Measurements from ENCODE around the gene DIAPH2. TPM values are rescaled to one million over a fixed set of nuclear protein-coding genes. Genes with fewer than 3 reads are reported as not detected.

The DIAPH2 gene
- total and polyA plus RNA-seq, 2 experiments from 2014 or later = 16.2 to 56.6 TPM

GRCh38 chrX:96989830-96990571, 305.4 kb downstream of the DIAPH2 start (continued):
- TF ChIP-seq, protein P1, sequence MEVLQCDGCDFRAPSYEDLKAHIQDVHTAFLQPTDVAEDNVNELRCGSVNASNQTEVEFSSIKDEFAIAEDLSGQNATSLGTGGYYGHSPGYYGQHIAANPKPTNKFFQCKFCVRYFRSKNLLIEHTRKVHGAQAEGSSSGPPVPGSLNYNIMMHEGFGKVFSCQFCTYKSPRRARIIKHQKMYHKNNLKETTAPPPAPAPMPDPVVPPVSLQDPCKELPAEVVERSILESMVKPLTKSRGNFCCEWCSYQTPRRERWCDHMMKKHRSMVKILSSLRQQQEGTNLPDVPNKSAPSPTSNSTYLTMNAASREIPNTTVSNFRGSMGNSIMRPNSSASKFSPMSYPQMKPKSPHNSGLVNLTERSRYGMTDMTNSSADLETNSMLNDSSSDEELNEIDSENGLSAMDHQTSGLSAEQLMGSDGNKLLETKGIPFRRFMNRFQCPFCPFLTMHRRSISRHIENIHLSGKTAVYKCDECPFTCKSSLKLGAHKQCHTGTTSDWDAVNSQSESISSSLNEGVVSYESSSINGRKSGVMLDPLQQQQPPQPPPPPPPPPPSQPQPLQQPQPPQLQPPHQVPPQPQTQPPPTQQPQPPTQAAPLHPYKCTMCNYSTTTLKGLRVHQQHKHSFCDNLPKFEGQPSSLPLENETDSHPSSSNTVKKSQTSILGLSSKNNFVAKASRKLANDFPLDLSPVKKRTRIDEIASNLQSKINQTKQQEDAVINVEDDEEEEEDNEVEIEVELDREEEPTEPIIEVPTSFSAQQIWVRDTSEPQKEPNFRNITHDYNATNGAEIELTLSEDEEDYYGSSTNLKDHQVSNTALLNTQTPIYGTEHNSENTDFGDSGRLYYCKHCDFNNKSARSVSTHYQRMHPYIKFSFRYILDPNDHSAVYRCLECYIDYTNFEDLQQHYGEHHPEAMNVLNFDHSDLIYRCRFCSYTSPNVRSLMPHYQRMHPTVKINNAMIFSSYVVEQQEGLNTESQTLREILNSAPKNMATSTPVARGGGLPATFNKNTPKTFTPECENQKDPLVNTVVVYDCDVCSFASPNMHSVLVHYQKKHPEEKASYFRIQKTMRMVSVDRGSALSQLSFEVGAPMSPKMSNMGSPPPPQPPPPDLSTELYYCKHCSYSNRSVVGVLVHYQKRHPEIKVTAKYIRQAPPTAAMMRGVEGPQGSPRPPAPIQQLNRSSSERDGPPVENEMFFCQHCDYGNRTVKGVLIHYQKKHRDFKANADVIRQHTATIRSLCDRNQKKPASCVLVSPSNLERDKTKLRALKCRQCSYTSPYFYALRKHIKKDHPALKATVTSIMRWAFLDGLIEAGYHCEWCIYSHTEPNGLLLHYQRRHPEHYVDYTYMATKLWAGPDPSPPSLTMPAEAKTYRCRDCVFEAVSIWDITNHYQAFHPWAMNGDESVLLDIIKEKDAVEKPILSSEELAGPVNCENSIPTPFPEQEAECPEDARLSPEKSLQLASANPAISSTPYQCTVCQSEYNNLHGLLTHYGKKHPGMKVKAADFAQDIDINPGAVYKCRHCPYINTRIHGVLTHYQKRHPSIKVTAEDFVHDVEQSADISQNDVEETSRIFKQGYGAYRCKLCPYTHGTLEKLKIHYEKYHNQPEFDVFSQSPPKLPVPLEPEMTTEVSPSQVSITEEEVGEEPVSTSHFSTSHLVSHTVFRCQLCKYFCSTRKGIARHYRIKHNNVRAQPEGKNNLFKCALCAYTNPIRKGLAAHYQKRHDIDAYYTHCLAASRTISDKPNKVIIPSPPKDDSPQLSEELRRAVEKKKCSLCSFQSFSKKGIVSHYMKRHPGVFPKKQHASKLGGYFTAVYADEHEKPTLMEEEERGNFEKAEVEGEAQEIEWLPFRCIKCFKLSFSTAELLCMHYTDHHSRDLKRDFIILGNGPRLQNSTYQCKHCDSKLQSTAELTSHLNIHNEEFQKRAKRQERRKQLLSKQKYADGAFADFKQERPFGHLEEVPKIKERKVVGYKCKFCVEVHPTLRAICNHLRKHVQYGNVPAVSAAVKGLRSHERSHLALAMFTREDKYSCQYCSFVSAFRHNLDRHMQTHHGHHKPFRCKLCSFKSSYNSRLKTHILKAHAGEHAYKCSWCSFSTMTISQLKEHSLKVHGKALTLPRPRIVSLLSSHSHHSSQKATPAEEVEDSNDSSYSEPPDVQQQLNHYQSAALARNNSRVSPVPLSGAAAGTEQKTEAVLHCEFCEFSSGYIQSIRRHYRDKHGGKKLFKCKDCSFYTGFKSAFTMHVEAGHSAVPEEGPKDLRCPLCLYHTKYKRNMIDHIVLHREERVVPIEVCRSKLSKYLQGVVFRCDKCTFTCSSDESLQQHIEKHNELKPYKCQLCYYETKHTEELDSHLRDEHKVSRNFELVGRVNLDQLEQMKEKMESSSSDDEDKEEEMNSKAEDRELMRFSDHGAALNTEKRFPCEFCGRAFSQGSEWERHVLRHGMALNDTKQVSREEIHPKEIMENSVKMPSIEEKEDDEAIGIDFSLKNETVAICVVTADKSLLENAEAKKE (CRISPR knock-in tag; IDR thresholded peaks at IDR 0.05) = no peak
- TF ChIP-seq, protein P2, sequence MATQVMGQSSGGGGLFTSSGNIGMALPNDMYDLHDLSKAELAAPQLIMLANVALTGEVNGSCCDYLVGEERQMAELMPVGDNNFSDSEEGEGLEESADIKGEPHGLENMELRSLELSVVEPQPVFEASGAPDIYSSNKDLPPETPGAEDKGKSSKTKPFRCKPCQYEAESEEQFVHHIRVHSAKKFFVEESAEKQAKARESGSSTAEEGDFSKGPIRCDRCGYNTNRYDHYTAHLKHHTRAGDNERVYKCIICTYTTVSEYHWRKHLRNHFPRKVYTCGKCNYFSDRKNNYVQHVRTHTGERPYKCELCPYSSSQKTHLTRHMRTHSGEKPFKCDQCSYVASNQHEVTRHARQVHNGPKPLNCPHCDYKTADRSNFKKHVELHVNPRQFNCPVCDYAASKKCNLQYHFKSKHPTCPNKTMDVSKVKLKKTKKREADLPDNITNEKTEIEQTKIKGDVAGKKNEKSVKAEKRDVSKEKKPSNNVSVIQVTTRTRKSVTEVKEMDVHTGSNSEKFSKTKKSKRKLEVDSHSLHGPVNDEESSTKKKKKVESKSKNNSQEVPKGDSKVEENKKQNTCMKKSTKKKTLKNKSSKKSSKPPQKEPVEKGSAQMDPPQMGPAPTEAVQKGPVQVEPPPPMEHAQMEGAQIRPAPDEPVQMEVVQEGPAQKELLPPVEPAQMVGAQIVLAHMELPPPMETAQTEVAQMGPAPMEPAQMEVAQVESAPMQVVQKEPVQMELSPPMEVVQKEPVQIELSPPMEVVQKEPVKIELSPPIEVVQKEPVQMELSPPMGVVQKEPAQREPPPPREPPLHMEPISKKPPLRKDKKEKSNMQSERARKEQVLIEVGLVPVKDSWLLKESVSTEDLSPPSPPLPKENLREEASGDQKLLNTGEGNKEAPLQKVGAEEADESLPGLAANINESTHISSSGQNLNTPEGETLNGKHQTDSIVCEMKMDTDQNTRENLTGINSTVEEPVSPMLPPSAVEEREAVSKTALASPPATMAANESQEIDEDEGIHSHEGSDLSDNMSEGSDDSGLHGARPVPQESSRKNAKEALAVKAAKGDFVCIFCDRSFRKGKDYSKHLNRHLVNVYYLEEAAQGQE (IDR thresholded peaks at IDR 0.05; ENCODE audit: unreplicated experiment) = no peak
- TF ChIP-seq CREB1 (CRISPR knock-in tag; IDR thresholded peaks at IDR 0.05; ENCODE audit: low read depth) (no peak), NANOG (IDR thresholded peaks at IDR 0.05; ENCODE audit: borderline replicate concordance) (no peak), EZH2 (IDR thresholded peaks at IDR 0.05; ENCODE audit: low read depth, unreplicated experiment) (no peak)

All from GM23338 (cell line).